SKM-1 (cell line): ENCODE measurements around the gene RARG.
"Not testable (repeated sequence)": the region's sequence is repeated elsewhere in the genome, so short reads cannot be mapped to it uniquely, and the experiment has no call there.

ENCODE experiments used
- DNase-seq: peaks from one replicate; lab custom pipeline; 2025; ENCODE audit not compliant: unreplicated experiment; lab: John Stamatoyannopoulos, UW

Gene RARG

DNA sequence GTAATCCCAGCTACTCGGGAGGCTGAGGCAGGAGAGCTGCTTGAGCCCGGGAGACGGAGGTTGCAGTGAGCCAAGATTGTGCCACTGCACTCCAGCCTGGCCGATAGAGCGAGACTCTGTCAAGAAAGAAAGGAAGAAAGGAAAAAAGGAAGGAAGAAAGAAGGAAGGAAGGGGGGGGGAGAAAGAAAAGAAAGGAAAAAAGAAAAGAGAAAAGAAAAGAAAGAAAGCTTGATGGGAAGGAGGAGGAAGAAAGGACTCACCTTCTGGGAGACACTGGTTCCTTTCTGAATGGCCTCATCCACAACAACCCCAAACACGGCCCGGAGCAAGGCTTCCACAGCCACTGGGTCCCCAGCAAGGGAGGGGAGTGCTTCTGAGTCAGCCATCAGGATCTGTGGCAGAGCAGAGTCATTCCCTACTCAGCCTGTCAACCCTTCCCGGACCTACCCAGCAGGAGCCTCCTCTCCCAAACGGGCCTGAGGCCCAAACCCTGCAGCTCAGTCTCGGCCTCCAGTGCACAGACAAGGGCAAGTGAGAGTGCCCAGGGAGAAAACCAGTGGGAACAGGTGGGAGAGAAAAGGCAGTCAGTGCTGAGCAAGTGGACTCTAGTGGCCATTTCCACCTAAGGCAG, 58.8 kb downstream of the RARG start:
- no peak for DNase-seq

DNA sequence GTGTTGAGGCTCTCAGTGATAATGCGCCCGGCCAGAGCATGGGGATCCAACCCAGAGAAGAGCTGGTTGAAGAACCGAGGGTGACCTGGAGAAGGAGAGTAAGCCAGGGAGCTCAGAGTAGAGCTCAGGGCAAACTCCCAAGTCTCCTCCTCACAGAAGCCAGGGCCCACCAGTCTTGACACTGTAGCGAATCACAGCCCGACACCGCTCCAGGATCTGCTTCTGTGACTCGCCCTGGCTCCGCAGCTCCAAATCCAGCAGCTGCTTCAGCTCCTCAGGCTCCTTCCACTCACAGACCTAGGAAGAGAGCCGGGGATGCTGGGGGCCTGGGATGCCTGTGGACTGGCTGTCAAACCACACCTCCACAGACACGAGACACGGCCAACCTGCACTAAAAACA, 59.7 kb downstream of the RARG start:
- DNase-seq, result no peak

DNA sequence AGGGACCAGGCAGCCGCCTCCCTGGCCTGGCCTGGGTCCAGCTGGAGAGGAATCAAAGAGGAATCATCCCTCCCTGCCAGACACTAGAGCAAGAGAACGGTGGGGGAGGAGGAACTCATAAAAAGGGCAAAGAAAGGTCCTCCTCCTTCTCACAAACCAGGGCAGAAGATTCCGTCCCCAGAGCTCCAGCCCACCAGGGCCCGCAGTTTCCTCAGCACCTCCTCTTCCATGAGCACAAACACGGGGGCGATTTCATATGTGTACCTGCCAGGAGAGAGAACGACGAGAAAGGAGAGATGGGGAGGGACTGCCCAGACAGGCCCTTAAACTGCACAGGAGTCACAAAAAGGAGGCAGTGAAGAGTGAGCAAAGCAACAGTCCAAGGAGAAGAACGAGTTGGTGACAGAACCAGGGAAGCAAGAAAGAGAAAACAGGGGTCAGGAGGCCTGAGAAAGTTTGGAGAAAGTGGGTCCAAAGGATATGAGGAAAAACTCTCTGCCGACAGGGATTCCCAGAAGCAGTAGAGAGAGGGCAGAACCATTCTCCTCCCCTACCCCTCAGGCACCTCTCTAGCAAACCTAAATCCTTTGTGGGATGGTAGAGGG, 60.2 kb downstream of the RARG start:
- DNase-seq, result no peak

DNA sequence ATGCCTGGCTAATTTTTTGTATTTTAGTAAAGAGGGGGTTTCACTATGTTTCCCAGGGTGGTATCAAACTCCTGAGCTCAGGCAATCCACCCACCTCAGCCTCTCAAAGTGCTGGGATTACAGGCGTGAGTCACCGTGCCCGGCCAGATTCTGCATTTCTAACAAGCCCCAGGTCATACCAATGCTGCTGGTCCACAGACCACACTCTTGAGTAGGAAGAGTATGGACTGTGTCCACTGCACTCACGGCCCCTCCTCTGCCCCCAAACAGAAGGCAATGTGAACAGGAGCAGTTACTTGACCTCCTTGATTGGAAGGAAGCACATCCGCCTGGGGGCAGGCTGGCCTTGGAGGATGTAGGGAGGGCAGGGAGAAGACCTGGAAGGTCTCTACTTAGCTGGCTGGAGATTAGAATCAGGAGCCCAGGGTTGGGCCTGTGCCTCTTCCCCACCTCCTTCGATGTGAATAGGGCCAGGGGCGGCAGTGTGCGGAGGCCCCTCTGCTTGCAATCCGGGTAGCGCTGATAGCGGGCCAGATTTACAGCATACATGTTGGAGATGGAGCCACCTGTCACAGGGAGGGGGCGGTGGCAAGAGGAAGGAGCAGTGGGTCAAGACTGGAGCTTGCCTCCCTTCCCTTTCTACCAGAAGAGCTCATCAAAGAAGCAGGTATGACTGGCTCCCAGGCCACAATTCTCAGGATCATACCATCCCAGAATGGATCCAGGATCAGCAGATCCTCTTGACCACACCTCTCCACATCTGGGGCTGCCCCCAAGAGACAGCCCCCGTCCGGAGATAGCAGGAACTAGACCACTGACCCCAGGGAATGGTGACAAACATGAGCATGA, 60.9 kb downstream of the RARG start:
- DNase-seq, result no peak

DNA sequence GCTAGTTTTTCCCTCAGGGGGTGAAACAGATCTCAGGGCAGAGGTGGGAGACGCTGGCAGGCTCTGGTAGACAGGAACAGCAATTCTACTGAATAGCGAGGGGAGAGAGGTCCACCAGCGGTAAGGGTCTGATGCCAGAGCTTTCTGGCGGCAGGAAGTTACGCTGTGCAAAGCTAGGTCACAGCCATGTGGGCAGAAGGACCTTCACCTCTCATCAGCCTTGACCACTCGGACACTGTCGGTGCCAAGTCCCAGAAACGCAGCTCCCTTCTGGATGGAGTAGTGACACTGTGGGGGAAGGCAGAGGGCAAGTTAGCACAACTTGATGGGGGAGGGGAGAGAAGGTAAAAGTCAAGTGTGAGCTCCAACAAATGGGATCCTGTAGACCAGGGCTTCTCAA, 61.8 kb downstream of the RARG start:
- no peak for DNase-seq

DNA sequence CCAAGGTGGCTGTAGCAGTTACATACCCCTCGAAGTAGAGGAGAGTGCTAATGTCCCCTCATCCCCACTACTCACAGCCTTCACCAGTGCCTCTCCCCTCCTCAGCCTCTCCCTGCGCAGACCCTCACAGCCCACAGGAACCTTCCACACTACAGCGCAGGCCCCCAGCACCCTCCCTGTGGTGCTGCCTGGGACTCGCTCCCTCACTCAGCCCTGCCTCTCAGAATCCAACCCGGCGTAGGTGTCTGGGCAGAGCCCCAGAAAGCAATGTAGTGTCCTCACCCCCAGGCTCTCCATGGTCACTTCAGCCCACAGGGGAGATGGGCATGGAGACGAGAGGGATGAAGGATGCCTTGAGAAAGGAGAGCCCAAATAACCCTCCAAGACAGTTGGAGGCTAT, 62.4 kb downstream of the RARG start:
- DNase-seq, result no peak

DNA sequence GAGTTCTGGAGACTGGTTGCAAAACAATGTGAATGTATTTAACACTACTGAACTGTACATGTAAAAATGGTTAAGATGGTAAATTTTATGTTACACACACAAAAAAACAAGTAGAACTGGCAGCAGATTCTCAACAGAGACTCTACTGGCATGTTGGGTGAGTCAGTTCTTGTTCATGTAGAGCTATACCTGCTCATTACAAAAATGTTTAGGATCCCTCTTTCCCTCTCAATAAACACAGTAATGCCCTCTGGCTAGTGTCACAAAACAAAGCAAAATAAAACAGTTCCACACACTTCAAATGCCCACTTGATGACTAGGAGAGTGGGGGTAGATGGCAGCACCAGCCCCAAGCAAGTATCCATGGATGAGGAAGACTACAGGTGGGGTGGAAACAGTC, 65.2 kb downstream of the RARG start:
- DNase-seq, result no peak

DNA sequence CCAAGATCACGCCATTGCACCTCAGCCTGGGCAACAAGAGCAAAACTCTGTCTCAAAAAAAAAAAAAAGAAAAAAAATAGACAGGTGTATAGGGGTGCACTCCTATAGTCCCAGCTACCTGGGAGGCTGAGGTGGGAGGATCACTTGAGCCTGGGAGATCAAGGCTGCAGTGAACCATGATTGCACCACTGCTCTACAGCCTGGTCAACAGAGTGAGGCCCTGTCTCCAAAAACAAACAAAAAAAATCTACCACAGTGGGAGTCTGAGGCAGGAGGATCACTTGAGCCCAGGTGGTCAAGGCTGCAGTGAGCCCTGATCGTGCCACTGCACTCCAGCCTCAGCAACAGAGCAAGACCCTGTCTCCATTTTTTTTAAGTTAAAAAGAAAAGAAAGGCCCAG, 69.0 kb downstream of the RARG start:
- DNase-seq, result not testable (repeated sequence)

DNA sequence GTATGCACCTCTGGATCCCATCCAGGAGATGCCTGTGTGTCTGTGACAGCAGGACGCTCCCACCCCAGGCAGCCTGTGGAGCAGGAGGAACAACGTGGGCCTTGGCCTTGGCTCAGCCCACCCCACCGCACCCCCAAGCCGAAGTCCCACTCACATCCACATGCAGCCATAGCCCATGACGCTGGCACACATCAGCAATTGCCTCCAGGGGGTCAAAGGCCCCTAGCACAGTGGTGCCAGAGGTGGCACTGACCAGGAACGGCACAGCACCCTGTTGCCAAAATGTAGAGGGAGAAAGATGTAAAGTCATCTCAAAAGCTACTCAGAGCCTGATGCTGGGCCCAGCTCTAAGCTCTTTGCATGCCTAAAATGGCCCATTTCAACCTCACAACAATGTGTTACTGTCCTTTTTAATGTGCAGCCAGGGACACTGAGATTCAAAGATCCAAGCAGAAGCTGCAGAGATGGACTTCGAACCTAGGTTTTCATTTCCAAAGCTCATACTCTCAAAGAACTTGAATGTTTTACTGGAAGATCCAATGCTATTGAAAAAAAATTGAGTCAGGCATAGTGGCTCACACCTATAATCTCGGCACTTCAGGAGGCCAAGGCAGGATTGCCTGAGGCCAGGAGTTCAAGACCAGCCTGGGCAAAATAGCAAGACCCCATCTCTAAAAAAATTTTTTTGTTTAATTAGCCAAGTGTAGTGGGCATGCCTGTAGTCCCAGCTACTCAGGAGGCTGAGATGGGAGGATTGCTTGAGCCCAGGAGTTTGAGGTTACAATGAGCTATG, 70.7 kb downstream of the RARG start:
- no peak for DNase-seq

DNA sequence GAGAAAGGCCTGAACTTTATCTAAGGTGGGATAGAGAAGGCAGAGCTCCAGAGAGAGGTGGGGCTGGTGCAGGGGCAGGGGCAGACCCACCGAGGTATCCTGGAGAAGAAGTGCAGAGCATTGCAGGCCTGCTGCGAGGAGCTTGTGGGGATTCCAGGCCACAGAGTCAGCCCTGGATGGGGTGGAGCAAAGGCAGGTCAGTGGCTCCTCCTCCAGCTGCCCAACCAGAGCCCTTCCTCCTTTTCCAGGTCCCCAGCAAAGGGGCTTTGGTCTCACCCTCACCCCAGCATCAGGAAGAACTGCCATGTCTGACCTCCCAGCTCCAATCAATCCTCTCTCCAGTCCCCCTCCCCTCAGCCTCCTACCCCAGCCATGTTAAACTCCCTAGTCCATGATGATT, 71.3 kb downstream of the RARG start:
- DNase-seq, result no peak
